Psoas muscle (tissue), 8 donors: Measurements from ENCODE around the gene ITGA7. TPM values are rescaled to one million over a fixed set of nuclear protein-coding genes. Genes with fewer than 3 reads are reported as not detected.

Experiments used
- ATAC-seq, 4 donors: fragments of 200-7000 bp; cut with Tn5 transposase; one replicate each; pipeline ENCODE4 v1.9.1; 2020; ENCODE audit warnings: moderate library complexity in 3 of 4, mild to moderate bottlenecking in 2 of 4
- DNase-seq, 2 donors: peaks; one replicate each; pipeline ENCODE4 v3.0.0-alpha.2; 2020
- H3K27ac ChIP-seq: fragments of 200-600 bp; one replicate; pipeline ENCODE4 v1.8.0; 2022
- H3K27me3 ChIP-seq, 3 donors: fragments of 200-600 bp in 1 of 3; one replicate each; pipeline versions ENCODE4 v1.6.1 to v1.8.0; 2013 to 2022; ENCODE audit warnings: low read length in 2 of 3, mild to moderate bottlenecking in 2 of 3, moderate library complexity in 1 of 3; ENCODE audit not compliant: insufficient read depth in 3 of 3
- H3K36me3 ChIP-seq, 2 donors: fragments of 200-600 bp in 1 of 2; one replicate each; pipeline versions ENCODE4 v1.6.1 to v1.8.0; 2013 to 2022; ENCODE audit warnings: low read depth in 1 of 2, mild to moderate bottlenecking in 1 of 2, moderate library complexity in 1 of 2; ENCODE audit not compliant: insufficient read depth in 1 of 2
- H3K4me1 ChIP-seq: fragments of 200-600 bp; one replicate; pipeline ENCODE4 v1.8.0; 2022
- H3K4me3 ChIP-seq: fragments of 200-600 bp; one replicate; pipeline ENCODE4 v1.8.0; 2022; ENCODE audit warnings: mild to moderate bottlenecking
- H3K9me3 ChIP-seq: fragments of 200-600 bp; one replicate; pipeline ENCODE4 v1.8.0; 2022
- WGBS, 3 donors: extraction: QIAGEN DNeasy Blood & Tissue Kit; methylation state at CpG; one replicate each; pipeline versions ENCODE4 v1.1.6 to v1.1.7; 2013; 5-methylcytosine and 5-hydroxymethylcytosine counted together
- intact Hi-C, 2 donors: fragments of 100-400 bp; cut with DNase I; formaldehyde crosslinking; loops; one replicate each; pipeline versions ENCODE4 v1.11.0 to v1.14.2; 2022
- polyA plus RNA-seq, 3 donors: library from polyadenylated mRNA; stranded (reverse); fragments of 200-250 nt; gene quantifications; one replicate each; pipeline ENCODE4 v1.2.3, GENCODE V29; 2013
- total RNA-seq, 4 donors: library from RNA; stranded (reverse); fragmentation: NEBNext Ultra II Directional in 2 of 4; extraction: Animal tissue kit (Norgen Biotek cat#: 25700) in 2 of 4; gene quantifications; one replicate each; pipeline versions ENCODE4 v1.2.1 to v1.2.4, GENCODE V29; 2021 to 2023
- TF ChIP-seq, protein P1 (sequence below): fragments of 200-600 bp; IDR thresholded peaks from one replicate; pipeline ENCODE4 v1.8.0; 2022; ENCODE audit warnings: antibody characterized with exemption
- donor health status: healthy with polysubstance abuse.
- donor health status: DM: no; HTN: no; CAD: no; lungs with moderate emphysema.
- donor health status: Bipolar disorder and iron deficiency.
- donor health status: healthy.
- donor health status: DM: yes; HTN: yes; CAD: no.
- donor health status: DM: no; HTN: no; CAD: no.
- donor health status: DM: no; HTN: no; CAD: no.
- donor health status: DM: yes; HTN: yes; CAD: no.

The ITGA7 gene
- total and polyA plus RNA-seq, 7 donors: 51.8 to 433 (median 297) TPM

DNA sequence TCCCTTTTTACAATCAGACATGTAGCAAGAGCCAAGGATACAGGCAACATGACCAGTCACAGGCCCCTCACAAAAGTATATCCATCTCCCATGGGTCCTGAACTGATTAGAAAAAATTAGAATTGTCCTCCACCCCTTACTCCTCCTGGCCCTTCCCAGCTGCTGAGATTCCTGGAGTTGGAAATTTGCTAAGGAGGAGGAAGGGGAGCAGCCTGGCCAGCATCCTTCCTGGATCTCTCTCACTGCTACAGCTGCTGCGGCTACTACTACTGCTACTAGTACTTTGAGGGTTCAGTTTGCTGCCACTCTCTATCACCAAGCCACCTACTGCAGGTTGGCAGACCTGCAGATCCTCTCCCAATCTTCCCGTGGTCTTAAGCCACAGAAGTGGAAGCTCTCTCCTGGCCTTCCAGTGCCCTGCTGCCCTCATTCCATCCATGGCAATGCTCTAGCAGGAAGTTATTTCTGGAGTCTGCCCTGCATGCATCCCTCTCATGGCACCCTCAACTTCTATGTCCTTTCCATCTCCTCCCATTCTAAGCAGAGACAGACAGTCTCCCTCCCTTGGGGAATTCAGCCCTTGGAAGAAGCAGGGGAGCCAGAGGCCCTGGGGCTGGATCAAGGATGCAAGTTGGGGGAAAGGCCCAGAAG, 1.0 kb downstream of the ITGA7 start:
- DNase-seq (peak in 1 of 2 donors; percentile 4), ATAC-seq (no peak)
- Histone ChIP-seq H3K36me3 (peaks cover 0 to 9% of the 10 kb centered on the region in 2 donors), H3K27me3 (no peaks in the 10 kb centered on the region), H3K4me3 (peak overlapping the region; percentile 85), H3K4me1 (peaks cover 42% of the 10 kb centered on the region), H3K9me3 (no peaks in the 10 kb centered on the region), H3K27ac (peak overlapping the region; percentile 92)
- intact Hi-C loops: no loop called here
- TF ChIP-seq, protein P1, sequence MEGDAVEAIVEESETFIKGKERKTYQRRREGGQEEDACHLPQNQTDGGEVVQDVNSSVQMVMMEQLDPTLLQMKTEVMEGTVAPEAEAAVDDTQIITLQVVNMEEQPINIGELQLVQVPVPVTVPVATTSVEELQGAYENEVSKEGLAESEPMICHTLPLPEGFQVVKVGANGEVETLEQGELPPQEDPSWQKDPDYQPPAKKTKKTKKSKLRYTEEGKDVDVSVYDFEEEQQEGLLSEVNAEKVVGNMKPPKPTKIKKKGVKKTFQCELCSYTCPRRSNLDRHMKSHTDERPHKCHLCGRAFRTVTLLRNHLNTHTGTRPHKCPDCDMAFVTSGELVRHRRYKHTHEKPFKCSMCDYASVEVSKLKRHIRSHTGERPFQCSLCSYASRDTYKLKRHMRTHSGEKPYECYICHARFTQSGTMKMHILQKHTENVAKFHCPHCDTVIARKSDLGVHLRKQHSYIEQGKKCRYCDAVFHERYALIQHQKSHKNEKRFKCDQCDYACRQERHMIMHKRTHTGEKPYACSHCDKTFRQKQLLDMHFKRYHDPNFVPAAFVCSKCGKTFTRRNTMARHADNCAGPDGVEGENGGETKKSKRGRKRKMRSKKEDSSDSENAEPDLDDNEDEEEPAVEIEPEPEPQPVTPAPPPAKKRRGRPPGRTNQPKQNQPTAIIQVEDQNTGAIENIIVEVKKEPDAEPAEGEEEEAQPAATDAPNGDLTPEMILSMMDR: no peak
- 10 to 19% (median 17%) methylated on average over 2 of the region's 2 CpGs for WGBS, 3 donors

DNA sequence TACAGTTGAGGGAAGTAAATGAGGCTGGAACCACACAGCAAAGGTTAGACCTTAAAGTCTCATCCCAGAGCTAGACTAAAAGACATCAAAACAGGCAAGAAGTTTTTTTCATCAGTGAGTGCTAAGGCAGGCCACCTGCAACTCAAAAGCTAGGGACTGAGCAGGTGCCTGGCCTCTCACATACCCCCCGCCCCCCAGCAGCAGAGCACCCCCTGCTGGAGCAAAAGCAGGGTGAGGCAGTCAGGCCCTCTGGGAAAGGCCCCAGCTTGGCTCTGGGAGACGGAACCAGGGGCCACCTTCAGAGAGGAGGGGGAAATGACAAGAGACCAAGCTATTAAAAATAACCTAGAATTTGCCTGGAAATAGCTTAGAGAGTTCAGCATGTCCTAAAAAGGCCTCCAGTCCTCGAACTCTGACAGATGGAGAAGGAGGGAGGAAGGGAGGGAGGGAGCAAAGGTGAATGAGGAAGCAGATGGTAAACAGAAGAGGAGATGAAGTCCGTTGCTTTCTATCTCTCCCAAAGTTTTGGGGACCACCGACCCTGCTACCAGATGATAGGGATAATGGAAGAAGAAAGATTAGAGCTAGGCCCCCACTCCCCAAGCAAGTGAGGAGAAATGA, 1.8 kb downstream of the ITGA7 start:
- peak; percentile 46 to 87 for DNase-seq
- TF ChIP-seq, protein P1: peak; percentile 59
- ATAC-seq: peak; percentile 14 to 38 (median 28)
- H3K4me3 ChIP-seq: peak overlapping the region; percentile 85
- intact Hi-C loops: loop anchor here in 1 of 2 donors (1.0 to 2.0 kb wide), 3 partner anchors 10 to 23 kb away; partner anchors contain the start of genes BLOC1S1, CD63 and RDH5
- H3K9me3 ChIP-seq: no peaks in the 10 kb centered on the region
- WGBS, 3 donors: 8 to 20% (median 14%) methylated on average over 5 of the region's 5 CpGs
- H3K27ac ChIP-seq: peak overlapping the region; percentile 92
- peaks cover 43% of the 10 kb centered on the region for H3K4me1 ChIP-seq
- H3K36me3 ChIP-seq: peaks cover 0 to 13% of the 10 kb centered on the region in 2 donors
- no peaks in the 10 kb centered on the region for H3K27me3 ChIP-seq

DNA sequence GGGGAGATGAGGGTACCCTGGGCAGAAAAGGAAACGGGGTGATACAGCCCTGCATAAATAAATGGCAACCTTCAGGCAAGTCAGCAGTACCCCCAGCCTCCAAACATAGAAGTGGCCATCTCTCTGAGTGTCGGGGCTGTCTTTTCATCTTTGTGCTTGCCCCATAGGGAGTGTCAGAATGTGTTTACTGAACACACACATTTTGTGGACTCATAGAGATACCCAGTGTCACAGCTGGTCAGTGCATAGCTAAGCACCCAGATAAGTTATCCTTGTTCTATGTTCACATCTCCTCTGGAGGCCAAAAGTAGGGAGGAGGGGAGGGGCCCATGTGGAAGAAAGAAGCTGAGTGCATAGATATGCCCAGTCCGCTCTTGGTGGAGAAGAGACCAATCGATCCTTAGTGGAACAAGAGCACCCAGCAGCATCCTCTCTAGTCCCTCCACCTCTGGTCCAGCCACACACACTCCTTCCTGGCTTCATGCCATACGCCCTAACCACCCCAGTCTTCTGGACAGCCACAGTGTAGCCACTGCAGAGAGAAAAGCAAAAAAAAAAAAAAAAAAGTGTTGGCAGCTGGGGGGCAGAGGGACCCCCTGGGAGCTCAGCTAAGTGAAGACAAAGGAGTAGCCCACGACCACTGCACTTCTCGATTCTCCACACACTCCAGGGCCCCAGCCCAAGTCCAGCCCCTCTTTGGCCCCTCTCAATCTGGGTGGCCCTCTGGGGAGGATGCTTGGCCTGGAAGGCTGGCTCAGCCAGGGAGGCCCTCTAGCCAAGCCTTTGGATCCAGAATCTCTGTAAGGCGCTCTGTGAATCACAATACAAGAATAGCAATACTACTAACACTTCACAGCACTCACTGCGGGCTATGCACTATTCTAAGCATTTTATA, 2.6 kb downstream of the ITGA7 start:
- ATAC-seq (peak; percentile 25 to 58 (median 50)), DNase-seq (peak; percentile 34 to 80)
- Histone ChIP-seq H3K4me3 (peak overlapping the region; percentile 85), H3K27me3 (no peaks in the 10 kb centered on the region), H3K36me3 (peaks cover 0 to 19% of the 10 kb centered on the region in 2 donors), H3K9me3 (no peaks in the 10 kb centered on the region), H3K27ac (peak overlapping the region; percentile 92), H3K4me1 (peaks cover 47% of the 10 kb centered on the region)
- intact Hi-C loops: loop anchor here in 1 of 2 donors (1.0 to 2.0 kb wide), 3 partner anchors 11 to 24 kb away; partner anchors contain the start of genes BLOC1S1, CD63 and RDH5
- TF ChIP-seq, protein P1: no peak
- WGBS, 3 donors: 20 to 34% (median 21%) methylated on average over 9 of the region's 9 CpGs

DNA sequence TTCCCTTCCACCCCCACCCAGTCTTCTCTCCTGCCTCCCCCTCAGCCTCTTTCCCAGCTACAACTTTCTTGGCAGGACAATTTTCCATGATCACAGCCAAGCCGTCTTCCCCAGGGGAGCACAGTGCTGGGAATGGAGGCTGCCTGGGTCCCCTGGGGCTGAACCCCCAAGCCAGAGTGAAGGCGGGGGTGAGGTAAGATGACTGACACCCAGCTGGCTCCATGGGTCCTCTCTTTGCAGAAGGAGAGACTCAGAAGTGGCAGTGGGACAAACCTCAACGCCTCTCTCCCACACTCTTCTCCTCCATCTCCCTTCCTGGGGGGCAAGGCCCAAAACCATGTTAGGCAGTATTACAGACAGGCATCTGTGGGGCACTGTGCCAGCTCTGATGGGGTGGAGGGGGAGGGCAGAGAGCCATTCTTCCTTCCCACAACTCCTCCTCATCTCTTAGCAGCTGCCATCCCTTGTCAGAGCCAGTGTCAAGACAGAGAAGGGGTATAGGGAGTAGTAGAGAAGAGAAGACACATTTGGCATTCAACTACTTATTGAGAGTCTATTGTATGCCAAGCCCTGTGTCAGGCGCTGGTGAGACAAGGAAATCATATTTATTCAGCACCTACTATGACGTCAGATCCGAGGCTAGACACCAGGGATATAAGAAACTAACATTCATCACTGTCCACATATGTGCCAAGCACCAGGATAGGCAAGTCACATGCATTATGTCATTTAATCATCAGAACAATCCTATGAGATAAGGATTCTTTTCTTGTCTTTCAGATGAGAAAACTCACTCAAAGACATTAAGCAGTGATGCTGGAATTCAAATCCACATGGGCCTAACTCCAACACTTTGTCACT, 3.6 kb downstream of the ITGA7 start:
- ATAC-seq: peak; percentile 41 to 53 (median 49)
- WGBS, 3 donors: 20 to 29% (median 26%) methylated on average over 6 of the region's 6 CpGs
- Histone ChIP-seq H3K36me3 (peaks cover 0 to 28% of the 10 kb centered on the region in 2 donors), H3K9me3 (no peaks in the 10 kb centered on the region), H3K27ac (peak overlapping the region; percentile 92), H3K27me3 (no peaks in the 10 kb centered on the region), H3K4me3 (peak overlapping the region; percentile 85), H3K4me1 (peaks cover 46% of the 10 kb centered on the region)
- TF ChIP-seq, protein P1: no peak
- DNase-seq: peak; percentile 72 to 93
- intact Hi-C loops: loop anchor here in 1 of 2 donors (2.0 kb wide), 2 partner anchors 17 to 25 kb away; partner anchors contain the start of genes CD63 and RDH5
